ENCODE data around the gene GREB1. TPM values are rescaled to one million over a fixed set of nuclear protein-coding genes. Genes with fewer than 3 reads are reported as not detected.

GREB1 gene
- total and polyA plus RNA-seq, 2 of the 13 experiments (the other 11 are each of a cell fraction or from before 2014, with no cell fraction given), result 31.3 to 61.2 TPM

GRCh38 chr2:11533278-11534070 is at the start of gene GREB1 (continued):
- TF ChIP-seq ZNF710 (CRISPR knock-in tag; IDR thresholded peaks at IDR 0.05; ENCODE audit: borderline replicate concordance) (peak; percentile 70; the same call in 1 of the 2 replicates), SMARCC2 (IDR thresholded peaks at IDR 0.05) (no peak), ZBTB8A (CRISPR knock-in tag; IDR thresholded peaks at IDR 0.05; ENCODE audit: borderline replicate concordance, low read depth) (no peak), SYNCRIP (IDR thresholded peaks at IDR 0.05; ENCODE audit: insufficient read depth, low read depth, low read length) (no peak), ZNF660 (CRISPR knock-in tag; IDR thresholded peaks at IDR 0.05; ENCODE audit: borderline replicate concordance, low read depth) (no peak), TOE1 (CRISPR knock-in tag; IDR thresholded peaks at IDR 0.05) (no peak), FOSL2 (CRISPR knock-in tag; IDR thresholded peaks at IDR 0.05) (peak; percentile 83), TMF1 (CRISPR knock-in tag; IDR thresholded peaks at IDR 0.05; ENCODE audit: low read depth) (no peak), EP300 (IDR thresholded peaks at IDR 0.05; ENCODE audit: low read depth in 2 of 2, low read length in 2 of 2) (peak in 1 of 2 experiments; percentile 93; a peak in 2 of 4 replicates), EP300 (CRISPR knock-in tag; IDR thresholded peaks at IDR 0.05; ENCODE audit: borderline replicate concordance) (peak; percentile 86), TAF15 (IDR thresholded peaks at IDR 0.05; ENCODE audit: low read depth, low read length, poor library complexity, severe bottlenecking) (no peak), ATM (IDR thresholded peaks at IDR 0.05; ENCODE audit: borderline replicate concordance) (no peak), FOXM1 (CRISPR knock-in tag; IDR thresholded peaks at IDR 0.05) (no peak), POLR2AphosphoS5 (IDR thresholded peaks at IDR 0.05; ENCODE audit: low read depth, low read length) (no peak), PAF1 (CRISPR knock-in tag; IDR thresholded peaks at IDR 0.05) (no peak), ZNF619 (CRISPR knock-in tag; IDR thresholded peaks at IDR 0.05) (no peak), ZBTB38 (CRISPR knock-in tag; IDR thresholded peaks at IDR 0.05) (peak; percentile 85), ZFAT (CRISPR knock-in tag; conservative IDR thresholded peaks at IDR 0.05) (no peak), ZEB1 (IDR thresholded peaks at IDR 0.05; ENCODE audit: insufficient replicate concordance, low read depth) (no peak), GMEB1 (CRISPR knock-in tag; IDR thresholded peaks at IDR 0.05; ENCODE audit: borderline replicate concordance) (0 out of 2 replicates have a peak, but pooled peaks have one; percentile 35), ZNF749 (CRISPR knock-in tag; IDR thresholded peaks at IDR 0.05; ENCODE audit: borderline replicate concordance) (peak; percentile 58; the same call in 1 of the 2 replicates), ZNF446 (CRISPR knock-in tag; IDR thresholded peaks at IDR 0.05) (no peak), GATA4 (IDR thresholded peaks at IDR 0.05; ENCODE audit: borderline replicate concordance, low read depth) (peak; percentile 89; the same call in 1 of the 2 replicates), HNRNPK (IDR thresholded peaks at IDR 0.05; ENCODE audit: low read depth, low read length, poor library complexity, severe bottlenecking) (no peak), EZH2 (conservative IDR thresholded peaks at IDR 0.05; ENCODE audit: low read depth, low read length) (no peak), AKAP8 (CRISPR knock-in tag; IDR thresholded peaks at IDR 0.05) (no peak; the same call in 1 of the 2 replicates), TEF (CRISPR knock-in tag; IDR thresholded peaks at IDR 0.05) (no peak)

Measured in HepG2 (cell line).